ENCODE results near the gene CLCC1.

CLCC1 gene

DNA sequence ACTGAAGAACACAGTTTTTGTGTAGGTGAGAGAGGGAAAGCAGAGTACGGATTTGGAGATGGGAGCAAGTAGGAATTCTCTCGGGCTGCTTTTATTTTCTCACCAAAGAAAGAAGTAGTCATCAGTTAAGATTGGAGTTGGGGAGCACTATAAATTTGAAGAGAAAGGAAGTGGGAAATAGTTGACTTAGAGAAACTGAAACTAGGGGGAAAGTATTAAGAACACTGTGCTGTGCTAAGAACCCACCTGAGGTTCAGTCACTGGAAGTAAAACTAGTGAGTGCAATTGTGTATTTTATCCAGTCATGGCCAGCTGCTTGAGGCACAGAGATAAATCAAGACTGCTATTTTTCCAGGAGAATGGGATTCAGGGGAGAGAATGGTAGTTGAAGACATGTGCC is 37.4 kb downstream of the CLCC1 start:
- DNase-seq (ENCODE audit: low read depth in 3 of 3, low spot score in 1 of 3), result no peak

DNA sequence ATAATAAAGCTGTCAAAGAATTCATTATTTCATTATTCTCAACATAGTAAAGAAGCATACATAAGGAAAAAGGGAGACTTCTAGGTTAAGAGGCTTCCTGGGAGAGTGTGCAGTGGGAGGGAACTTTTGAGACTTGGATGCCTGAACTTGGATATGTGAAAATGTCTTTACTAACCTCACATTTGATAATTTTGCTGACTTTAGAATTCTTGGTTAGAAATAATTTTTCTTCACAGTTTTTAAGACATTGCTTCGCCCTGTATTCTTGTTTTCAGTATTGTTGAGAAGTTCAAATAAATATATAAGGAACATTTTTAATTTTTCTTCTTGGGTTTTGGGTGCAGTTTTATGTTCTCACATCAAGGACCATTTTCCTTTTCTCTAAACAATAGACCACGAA is 46.5 kb downstream of the CLCC1 start:
- DNase-seq (ENCODE audit: low read depth in 3 of 3, low spot score in 1 of 3), result no peak
